GM12878 (cell line): ENCODE data around the gene SLC39A11.

ENCODE experiments used
- POLR2A ChIP-seq: IDR thresholded peaks from 2 replicates; pipeline ENCODE4 v1.6.1; 2011; ENCODE audit warnings: low read depth, mild to moderate bottlenecking, low read length
- ZNF274 ChIP-seq: IDR thresholded peaks from one replicate; pipeline ENCODE4 v1.8.0; 2011; ENCODE audit not compliant: insufficient read length, insufficient read depth

DNA sequence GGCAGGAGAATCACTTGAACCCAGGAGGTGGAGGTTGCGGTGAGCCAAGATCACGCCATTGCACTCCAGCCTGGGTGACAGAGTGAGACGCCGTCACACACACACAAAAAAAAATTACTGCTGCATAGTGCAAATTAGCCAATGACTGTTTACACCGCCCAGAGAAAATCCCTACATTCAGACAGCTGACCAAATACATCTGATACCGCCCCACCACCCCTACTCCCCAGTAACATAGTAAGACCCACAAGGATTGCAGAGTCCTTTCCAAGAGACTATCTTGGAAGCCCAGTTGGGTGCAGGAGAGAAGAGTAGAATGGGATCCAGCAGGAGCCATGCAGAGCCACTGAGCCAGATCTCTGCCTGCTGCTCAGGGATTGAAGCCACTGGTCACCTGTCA, 63.5 kb downstream of the SLC39A11 start:
- no peak for TF ChIP-seq ZNF274
- no peak for TF ChIP-seq POLR2A
